ENCODE measurements around the gene ISLR.
"Not testable (repeated sequence)": the region's sequence is repeated elsewhere in the genome, so short reads cannot be mapped to it uniquely, and the experiment has no call there.

ISLR gene

GRCh38 chr15:74138642-74139041 lies 34.9 kb upstream of the ISLR start:
- DNase-seq: no peak

GRCh38 chr15:74141591-74141990 lies 31.9 kb upstream of the ISLR start:
- DNase-seq: no peak

GRCh38 chr15:74144153-74144775 lies 29.2 kb upstream of the ISLR start:
- no peak for DNase-seq

- no peak for DNase-seq
These were observed 27.2 kb upstream of the ISLR start for GRCh38 chr15:74146277-74146800.

GRCh38 chr15:74147051-74147450 lies 26.5 kb upstream of the ISLR start:
- DNase-seq: no peak

GRCh38 chr15:74155766-74156417 lies 17.6 kb upstream of the ISLR start:
- DNase-seq: no peak

- DNase-seq: no peak
These were observed 16.7 kb upstream of the ISLR start for GRCh38 chr15:74156678-74157411.

- no peak for DNase-seq
These were observed 15.4 kb upstream of the ISLR start for GRCh38 chr15:74157868-74158827.

GRCh38 chr15:74158855-74159650 lies 14.5 kb upstream of the ISLR start:
- no peak for DNase-seq

- no peak for DNase-seq
These were observed 13.7 kb upstream of the ISLR start for GRCh38 chr15:74159773-74160172.

GRCh38 chr15:74160390-74160789 lies 13.1 kb upstream of the ISLR start:
- not testable (repeated sequence) for DNase-seq

- DNase-seq: not testable (repeated sequence)
These were observed 11.3 kb upstream of the ISLR start for GRCh38 chr15:74162195-74162536.

GRCh38 chr15:74165461-74165860 lies 8.0 kb upstream of the ISLR start:
- no peak for DNase-seq

GRCh38 chr15:74167891-74168331 lies 5.6 kb upstream of the ISLR start:
- no peak for DNase-seq

- no peak for DNase-seq
These were observed 4.8 kb upstream of the ISLR start for GRCh38 chr15:74168711-74169126.

GRCh38 chr15:74170071-74170844 lies 3.3 kb upstream of the ISLR start:
- DNase-seq: no peak

GRCh38 chr15:74170875-74171578 lies 2.5 kb upstream of the ISLR start:
- no peak for DNase-seq

GRCh38 chr15:74171965-74172541 lies 1.5 kb upstream of the ISLR start:
- no peak for DNase-seq

- no peak for DNase-seq
These were observed 670 bp upstream of the ISLR start for GRCh38 chr15:74172701-74173379.

Data from CD4-positive, alpha-beta T cell treated with Interleukin-15 for 1 hour (primary cell).